Trophoblast cell (in vitro differentiated cells and primary cell): ENCODE measurements around the gene ACY1.

Source experiments
- DNase-seq, 2 donors: peaks; one replicate each; pipeline ENCODE4 v3.0.0-alpha.2; 2016
- H2AFZ ChIP-seq: 2 replicates; pipeline ENCODE4 v1.6.1; 2013; ENCODE audit warnings: low read length, moderate library complexity, mild to moderate bottlenecking; ENCODE audit not compliant: insufficient read depth, poor library complexity
- H2AK5ac ChIP-seq: 2 replicates; pipeline ENCODE4 v1.6.1; 2013; ENCODE audit warnings: mild to moderate bottlenecking, low read length
- H2BK120ac ChIP-seq: 2 replicates; pipeline ENCODE4 v1.6.1; 2013; ENCODE audit warnings: low read length, mild to moderate bottlenecking, moderate library complexity; ENCODE audit not compliant: insufficient read depth, poor library complexity
- H2BK12ac ChIP-seq: 2 replicates; pipeline ENCODE4 v1.6.1; 2013; ENCODE audit warnings: mild to moderate bottlenecking, low read length, moderate library complexity
- H2BK5ac ChIP-seq: 2 replicates; pipeline ENCODE4 v1.6.1; 2013; ENCODE audit warnings: low read length, low read depth, moderate library complexity, mild to moderate bottlenecking; ENCODE audit not compliant: poor library complexity
- H3K14ac ChIP-seq: 2 replicates; pipeline ENCODE4 v1.6.1; 2013; ENCODE audit warnings: mild to moderate bottlenecking, low read length
- H3K18ac ChIP-seq: 2 replicates; pipeline ENCODE4 v1.6.1; 2013; ENCODE audit warnings: mild to moderate bottlenecking, low read length
- H3K23ac ChIP-seq: 2 replicates; pipeline ENCODE4 v1.6.1; 2013; ENCODE audit warnings: low read length
- H3K27ac ChIP-seq: 2 replicates; pipeline ENCODE4 v1.5.1; 2013; ENCODE audit warnings: low read depth, mild to moderate bottlenecking, inconsistent platforms, low read length, moderate library complexity
- H3K27me3 ChIP-seq: 2 replicates; pipeline ENCODE4 v1.6.1; 2013; ENCODE audit warnings: inconsistent platforms, mild to moderate bottlenecking, low read length, moderate library complexity; ENCODE audit not compliant: insufficient read depth
- H3K36me3 ChIP-seq, 2 experiments: 1 replicate in 1 of 2; 2 replicates in 1 of 2; pipeline ENCODE4 v1.6.1; 2013; ENCODE audit warnings: low read length in 2 of 2, mild to moderate bottlenecking in 2 of 2, moderate library complexity in 1 of 2; ENCODE audit not compliant: insufficient read depth in 2 of 2, control insufficient read depth in 1 of 2
- H3K4ac ChIP-seq: 2 replicates; pipeline ENCODE4 v1.6.1; 2013; ENCODE audit warnings: low read depth, mild to moderate bottlenecking, low read length, moderate library complexity
- H3K4me1 ChIP-seq, 2 experiments: 1 replicate in 1 of 2; 2 replicates in 1 of 2; pipeline ENCODE4 v1.6.1; 2013; ENCODE audit warnings: low read length in 2 of 2, mild to moderate bottlenecking in 2 of 2, moderate library complexity in 1 of 2; ENCODE audit not compliant: insufficient read depth in 2 of 2, control insufficient read depth in 1 of 2
- H3K4me2 ChIP-seq: 2 replicates; pipeline ENCODE4 v1.6.1; 2013; ENCODE audit warnings: inconsistent platforms, mild to moderate bottlenecking, low read length, moderate library complexity
- H3K4me3 ChIP-seq: 2 replicates; pipeline ENCODE4 v1.5.1; 2013; ENCODE audit warnings: mild to moderate bottlenecking, low read depth, low read length, inconsistent platforms
- H3K79me1 ChIP-seq: one replicate; pipeline ENCODE4 v1.6.1; 2013; ENCODE audit warnings: low read length
- H3K79me2 ChIP-seq: 2 replicates; pipeline ENCODE4 v1.6.1; 2013; ENCODE audit warnings: low read length, mild to moderate bottlenecking; ENCODE audit not compliant: control insufficient read depth, insufficient read depth, poor library complexity
- H3K9ac ChIP-seq: 2 replicates; pipeline ENCODE4 v1.6.1; 2013; ENCODE audit warnings: mild to moderate bottlenecking, low read length
- H3K9me3 ChIP-seq: 2 replicates; pipeline ENCODE4 v1.6.1; 2013; ENCODE audit warnings: low read depth, mild to moderate bottlenecking, control low read depth, inconsistent platforms, low read length; ENCODE audit not compliant: insufficient read depth
- H4K12ac ChIP-seq: 2 replicates; pipeline ENCODE4 v1.6.1; 2013; ENCODE audit warnings: low read depth, mild to moderate bottlenecking, low read length, moderate library complexity
- H4K8ac ChIP-seq: 2 replicates; pipeline ENCODE4 v1.6.1; 2013; ENCODE audit warnings: low read depth, mild to moderate bottlenecking, low read length, moderate library complexity
- H4K91ac ChIP-seq: one replicate; pipeline ENCODE4 v1.6.1; 2013; ENCODE audit warnings: low read depth, mild to moderate bottlenecking, low read length, moderate library complexity
- WGBS: extraction: QIAGEN DNeasy Blood & Tissue Kit; methylation state at CpG from one replicate; pipeline ENCODE4 v1.1.7; 2013; ENCODE audit warnings: missing lambda C conversion rate; ENCODE audit not compliant: insufficient read length, insufficient coverage; ENCODE audit errors: extremely low coverage; 5-methylcytosine and 5-hydroxymethylcytosine counted together

ACY1 gene

DNA sequence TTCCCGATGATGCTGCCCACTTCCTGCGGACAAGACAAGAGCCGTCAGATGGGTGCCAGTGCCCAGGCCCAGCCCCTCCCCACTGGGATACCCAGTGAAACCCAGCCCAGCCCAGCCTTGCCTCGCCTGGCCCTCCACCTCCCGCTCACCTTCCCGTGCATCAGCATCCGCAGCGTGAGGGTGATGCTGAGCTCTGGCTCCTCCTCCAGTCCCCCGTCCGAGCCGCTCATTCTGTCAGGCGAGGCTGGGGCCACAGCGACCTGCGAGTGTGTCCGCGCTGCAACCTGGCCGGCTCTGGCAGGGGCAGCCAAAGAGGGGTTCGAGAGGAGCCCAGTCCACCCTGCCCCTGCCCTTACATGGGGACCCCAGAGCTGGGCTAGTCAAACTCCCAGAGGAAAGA is 22.3 kb upstream of the ACY1 start:
- Histone ChIP-seq H3K27ac (no peak overlapping the region), H3K9ac (no peak overlapping the region)
- no CpG with 5 or more reads among the region's 18 CpGs for WGBS

DNA sequence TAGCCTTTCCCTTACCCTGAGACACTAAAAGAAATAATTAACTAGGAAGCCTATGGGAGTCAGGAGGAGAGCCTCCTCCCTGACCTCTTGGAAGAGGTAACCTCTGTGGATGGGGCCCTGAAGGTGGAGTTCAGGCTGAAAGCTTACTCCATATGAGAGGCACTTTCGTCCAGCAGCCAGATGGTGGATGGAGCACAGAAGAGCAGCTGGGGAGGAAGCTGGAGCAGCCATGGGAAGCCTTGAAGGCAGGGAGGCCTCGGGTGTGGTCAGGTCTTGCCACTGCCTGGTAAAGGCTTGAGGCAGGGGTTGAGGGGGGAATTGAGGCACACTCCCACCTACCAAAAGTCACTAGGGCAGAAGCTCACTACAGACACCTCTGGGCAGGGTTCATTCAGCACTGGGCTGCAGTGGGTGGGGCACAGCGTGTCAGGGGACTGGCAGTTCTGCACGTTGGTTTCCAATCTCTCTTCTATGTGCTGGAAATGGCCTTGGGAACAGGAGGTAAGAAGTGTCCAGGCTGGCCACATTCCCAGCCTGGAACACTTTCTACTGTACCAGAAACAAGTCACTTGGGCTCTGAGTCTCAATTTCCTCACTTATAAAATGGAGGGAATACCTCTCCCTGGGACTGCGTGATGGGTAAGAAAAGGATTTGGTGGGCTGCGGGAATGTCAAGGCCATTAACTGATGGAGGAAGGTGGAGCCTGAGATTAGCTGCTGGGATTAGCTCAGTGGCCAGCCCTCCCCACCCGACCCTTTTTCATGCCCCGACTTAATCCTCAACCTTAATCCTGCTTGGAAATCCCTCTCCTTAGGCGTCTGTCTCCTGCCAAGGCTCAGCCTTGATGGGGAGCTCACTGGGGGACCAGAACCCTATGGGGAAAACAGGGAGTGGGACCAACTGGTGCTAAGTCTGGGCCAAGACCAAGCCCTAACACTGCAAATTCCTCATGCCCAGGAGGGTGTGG is 21.4 kb upstream of the ACY1 start:
- no peak overlapping the region for H2BK12ac ChIP-seq
- peaks cover under 1% of the 10 kb centered on the region for H3K27me3 ChIP-seq
- no peak overlapping the region for H4K12ac ChIP-seq
- H3K23ac ChIP-seq: no peak overlapping the region
- no peak overlapping the region for H3K4me2 ChIP-seq
- no peak overlapping the region for H3K4me3 ChIP-seq
- H3K9me3 ChIP-seq: peaks cover 1% of the 10 kb centered on the region
- no peak overlapping the region for H4K91ac ChIP-seq
- H3K79me2 ChIP-seq: peaks cover 1% of the 10 kb centered on the region
- no peak overlapping the region for H2BK120ac ChIP-seq
- no CpG with 5 or more reads among the region's 9 CpGs for WGBS
- DNase-seq: no peak
- no peak overlapping the region for H3K9ac ChIP-seq
- H2AK5ac ChIP-seq: no peak overlapping the region
- H3K18ac ChIP-seq: no peak overlapping the region
- no peak overlapping the region for H3K14ac ChIP-seq
- H3K4me1 ChIP-seq: peaks cover 2 to 10% of the 10 kb centered on the region in 2 experiments
- no peak overlapping the region for H3K27ac ChIP-seq
- no peak overlapping the region for H2AFZ ChIP-seq
- no peak overlapping the region for H4K8ac ChIP-seq
- no peak overlapping the region for H2BK5ac ChIP-seq
- peaks cover 2% of the 10 kb centered on the region for H3K79me1 ChIP-seq
- H3K36me3 ChIP-seq: peaks cover 16 to 32% of the 10 kb centered on the region in 2 experiments
- no peak overlapping the region for H3K4ac ChIP-seq

More for the DNA sequence above, 22.3 kb upstream of the ACY1 start:
- Histone ChIP-seq H2BK5ac (no peak overlapping the region), H4K8ac (no peak overlapping the region), H2AK5ac (no peak overlapping the region), H2AFZ (no peak overlapping the region), H4K91ac (no peak overlapping the region), H3K79me1 (no peaks in the 10 kb centered on the region), H3K4me2 (no peak overlapping the region), H3K36me3 (peaks cover 16 to 32% of the 10 kb centered on the region in 2 experiments), H3K4me1 (peaks cover under 1 to 10% of the 10 kb centered on the region in 2 experiments), H2BK12ac (no peak overlapping the region), H2BK120ac (no peak overlapping the region), H3K23ac (no peak overlapping the region), H3K79me2 (no peaks in the 10 kb centered on the region), H3K14ac (no peak overlapping the region), H4K12ac (no peak overlapping the region), H3K4ac (no peak overlapping the region), H3K27me3 (peaks cover 8% of the 10 kb centered on the region), H3K18ac (no peak overlapping the region), H3K4me3 (no peak overlapping the region), H3K9me3 (peaks cover 1% of the 10 kb centered on the region)
- DNase-seq: no peak

DNA sequence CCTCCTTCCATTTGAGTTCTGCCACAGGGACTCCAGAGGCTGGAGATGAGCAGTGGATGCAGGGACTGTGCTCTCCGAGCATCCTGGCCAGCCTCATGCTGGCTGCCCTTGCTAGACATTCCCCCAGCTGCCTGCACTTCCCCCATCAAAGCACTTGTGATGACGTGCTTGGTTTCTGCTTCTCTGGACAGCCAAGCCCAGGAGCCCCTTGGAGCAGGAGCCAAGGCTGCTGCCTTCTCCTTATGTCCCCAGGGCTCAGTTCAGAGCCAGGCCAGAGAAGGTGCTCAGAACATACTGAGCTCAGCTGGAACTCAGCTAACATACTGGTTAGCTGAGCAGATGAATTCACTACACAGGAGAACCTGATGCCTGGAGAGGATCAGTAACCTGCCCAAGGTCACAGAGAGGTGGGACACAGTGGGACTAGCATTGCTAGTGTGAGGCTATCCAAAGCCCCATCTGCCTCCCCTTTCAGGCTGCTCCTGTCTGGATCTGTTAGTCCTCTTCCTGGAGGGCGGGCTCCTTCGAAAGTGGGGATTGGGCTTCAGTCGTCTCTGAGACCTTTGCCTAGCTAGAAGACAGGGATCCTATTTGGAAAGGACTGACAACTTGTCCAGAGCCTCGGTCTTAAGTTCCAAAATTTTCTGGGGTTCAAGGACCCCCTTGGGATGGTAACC is 20.3 kb upstream of the ACY1 start:
- H3K4me1 ChIP-seq: peaks cover 5 to 14% of the 10 kb centered on the region in 2 experiments
- H2BK5ac ChIP-seq: no peak overlapping the region
- peaks cover 9 to 26% of the 10 kb centered on the region in 2 experiments for H3K36me3 ChIP-seq
- no peak for DNase-seq
- H3K4ac ChIP-seq: no peak overlapping the region
- H3K79me2 ChIP-seq: peaks cover 8% of the 10 kb centered on the region
- H3K9me3 ChIP-seq: peaks cover under 1% of the 10 kb centered on the region
- no peak overlapping the region for H3K9ac ChIP-seq
- no peak overlapping the region for H3K27ac ChIP-seq
- no peak overlapping the region for H4K8ac ChIP-seq
- H2BK12ac ChIP-seq: no peak overlapping the region
- peaks cover 11% of the 10 kb centered on the region for H3K79me1 ChIP-seq
- no CpG with 5 or more reads among the region's 6 CpGs for WGBS
- no peak overlapping the region for H3K4me2 ChIP-seq
- no peak overlapping the region for H3K18ac ChIP-seq
- no peak overlapping the region for H2AK5ac ChIP-seq
- H2BK120ac ChIP-seq: no peak overlapping the region
- no peaks in the 10 kb centered on the region for H3K27me3 ChIP-seq
- H4K12ac ChIP-seq: no peak overlapping the region
- no peak overlapping the region for H3K14ac ChIP-seq
- no peak overlapping the region for H3K23ac ChIP-seq
- no peak overlapping the region for H4K91ac ChIP-seq
- H2AFZ ChIP-seq: no peak overlapping the region
- H3K4me3 ChIP-seq: no peak overlapping the region

DNA sequence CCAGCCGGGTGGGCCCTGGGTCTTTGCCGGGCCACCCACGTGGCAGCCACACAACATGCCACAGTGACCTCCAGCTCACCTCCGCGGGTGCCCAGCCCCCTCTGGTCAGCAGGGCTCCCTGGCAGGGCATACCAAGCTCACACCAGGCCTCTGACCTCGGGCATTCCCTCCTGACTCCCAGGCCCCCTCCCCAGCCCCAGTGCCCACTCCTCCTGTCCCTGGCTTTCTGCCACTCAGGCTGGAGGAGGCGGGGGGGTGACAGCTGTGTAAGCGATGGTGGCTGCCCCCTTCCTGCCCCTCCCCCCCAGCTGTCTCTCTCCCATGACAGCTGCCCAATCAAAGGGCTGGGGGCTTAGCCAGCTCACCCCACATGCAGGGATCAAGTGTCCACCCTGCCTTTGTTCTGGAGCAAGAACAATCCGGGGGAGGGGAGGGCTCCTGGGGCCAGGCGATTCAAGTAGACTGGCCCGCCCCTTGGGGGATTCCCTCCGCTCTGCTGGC is 19.3 kb upstream of the ACY1 start:
- no peak overlapping the region for H4K91ac ChIP-seq
- WGBS: no CpG with 5 or more reads among the region's 12 CpGs
- H2AFZ ChIP-seq: no peak overlapping the region
- H3K4me3 ChIP-seq: no peak overlapping the region
- no peak overlapping the region for H4K8ac ChIP-seq
- H3K27me3 ChIP-seq: no peaks in the 10 kb centered on the region
- no peak overlapping the region for H4K12ac ChIP-seq
- no peak overlapping the region for H3K4ac ChIP-seq
- no peak overlapping the region for H3K14ac ChIP-seq
- no peak overlapping the region for H3K4me2 ChIP-seq
- H2BK5ac ChIP-seq: no peak overlapping the region
- no peak overlapping the region for H3K18ac ChIP-seq
- H3K9ac ChIP-seq: no peak overlapping the region
- H2AK5ac ChIP-seq: no peak overlapping the region
- peaks cover 10% of the 10 kb centered on the region for H3K79me2 ChIP-seq
- H2BK120ac ChIP-seq: no peak overlapping the region
- no peak overlapping the region for H3K27ac ChIP-seq
- no peak for DNase-seq
- H2BK12ac ChIP-seq: no peak overlapping the region
- peaks cover 2 to 18% of the 10 kb centered on the region in 2 experiments for H3K36me3 ChIP-seq
- no peaks in the 10 kb centered on the region for H3K9me3 ChIP-seq
- H3K23ac ChIP-seq: no peak overlapping the region
- H3K79me1 ChIP-seq: peaks cover 13% of the 10 kb centered on the region
- peaks cover 13 to 23% of the 10 kb centered on the region in 2 experiments for H3K4me1 ChIP-seq
